Calu3 (cell line): Measurements from ENCODE around the gene GABRA6. TPM values are rescaled to one million over a fixed set of nuclear protein-coding genes. Genes with fewer than 3 reads are reported as not detected.

Experiments
- BruUV-seq: library from RNA; stranded (reverse); fragments of 400-500 nt; replicated peaks from 2 replicates; lab custom pipeline; 2021; lab: Mats Ljungman, UMichigan
- CTCF ChIA-PET: fragments of 300-600 bp; sonication (Branson Sonifier 250); formaldehyde crosslinking; loops from one replicate; lab custom pipeline; 2022; ENCODE audit warnings: antibody characterized with exemption; lab: Charles Lee
- DNase-seq: peaks from one replicate; pipeline ENCODE4 v3.0.0; 2022
- H3K27ac Mint-ChIP-seq: one replicate; pipeline ENCODE4 v1.8.0; 2022; ENCODE audit warnings: mixed read lengths; ENCODE audit not compliant: unreplicated experiment
- H3K27me3 Mint-ChIP-seq: one replicate; pipeline ENCODE4 v1.8.0; 2022; ENCODE audit warnings: mixed read lengths; ENCODE audit not compliant: unreplicated experiment
- H3K36me3 Mint-ChIP-seq: one replicate; pipeline ENCODE4 v1.8.0; 2022; ENCODE audit warnings: mild to moderate bottlenecking, moderate library complexity, mixed read lengths; ENCODE audit not compliant: insufficient read depth, unreplicated experiment
- H3K4me1 Mint-ChIP-seq: one replicate; pipeline ENCODE4 v1.8.0; 2022; ENCODE audit warnings: mild to moderate bottlenecking, low read depth, mixed read lengths; ENCODE audit not compliant: unreplicated experiment
- H3K4me3 Mint-ChIP-seq: one replicate; pipeline ENCODE4 v1.8.0; 2022; ENCODE audit warnings: mild to moderate bottlenecking, low read depth, moderate library complexity, mixed read lengths; ENCODE audit not compliant: unreplicated experiment
- H3K9me3 Mint-ChIP-seq: one replicate; pipeline ENCODE4 v1.8.0; 2022; ENCODE audit warnings: low read depth, mixed read lengths; ENCODE audit not compliant: unreplicated experiment
- CTCF ChIP-seq: fragments of 200-600 bp; IDR thresholded peaks from one replicate; pipeline ENCODE4 v1.8.0; 2022; ENCODE audit warnings: antibody characterized with exemption; ENCODE audit not compliant: unreplicated experiment
- intact Hi-C: fragments of 100-400 bp; cut with micrococcal nuclease; formaldehyde crosslinking; loops from one replicate; pipeline ENCODE4 v1.10.0; 2022; ENCODE audit not compliant: unreplicated experiment
- total RNA-seq: library from RNA; stranded (reverse); gene quantifications from 2 replicates; pipeline ENCODE4 v1.2.3, GENCODE V29; 2022

The GABRA6 gene
- total RNA-seq, 1 experiment from 2014 or later: not detected

- no peak overlapping the region for H3K4me3 Mint-ChIP-seq
- TF ChIP-seq CTCF: no peak
- no peak overlapping the region for H3K27ac Mint-ChIP-seq
- no peaks in the 10 kb centered on the region for H3K27me3 Mint-ChIP-seq
- H3K9me3 Mint-ChIP-seq: peaks cover 27% of the 10 kb centered on the region
- no peaks in the 10 kb centered on the region for H3K36me3 Mint-ChIP-seq
- CTCF ChIA-PET: no interaction called here
- BruUV-seq: no TSS peak
- no peaks in the 10 kb centered on the region for H3K4me1 Mint-ChIP-seq
- intact Hi-C loops: no loop called here
- DNase-seq: no peak
These were observed 14.5 kb downstream of the GABRA6 start for GRCh38 chr5:161700065-161700464.

- H3K27ac Mint-ChIP-seq: no peak overlapping the region
- H3K27me3 Mint-ChIP-seq: no peaks in the 10 kb centered on the region
- CTCF ChIA-PET: no interaction called here
These were observed 18.0 kb downstream of the GABRA6 start for GRCh38 chr5:161703528-161703927.

GRCh38 chr5:161707382-161707781 lies 21.9 kb downstream of the GABRA6 start:
- no peak for DNase-seq
- no TSS peak for BruUV-seq
- no peaks in the 10 kb centered on the region for H3K27me3 Mint-ChIP-seq
- TF ChIP-seq CTCF: no peak
- intact Hi-C loops: no loop called here
- H3K4me3 Mint-ChIP-seq: no peak overlapping the region
- H3K36me3 Mint-ChIP-seq: no peaks in the 10 kb centered on the region
- CTCF ChIA-PET: no interaction called here
- H3K9me3 Mint-ChIP-seq: peaks cover 8% of the 10 kb centered on the region
- H3K4me1 Mint-ChIP-seq: no peaks in the 10 kb centered on the region
- H3K27ac Mint-ChIP-seq: no peak overlapping the region

More at GRCh38 chr5:161703528-161703927, 18.0 kb downstream of the GABRA6 start:
- Mint-ChIP-seq H3K36me3 (no peaks in the 10 kb centered on the region), H3K9me3 (peaks cover 20% of the 10 kb centered on the region), H3K4me1 (no peaks in the 10 kb centered on the region), H3K4me3 (no peak overlapping the region)
- TF ChIP-seq CTCF: no peak
- no peak for DNase-seq
- BruUV-seq: no TSS peak
- intact Hi-C loops: no loop called here

GRCh38 chr5:161709239-161709638 lies 23.7 kb downstream of the GABRA6 start:
- BruUV-seq: no TSS peak
- TF ChIP-seq CTCF: no peak
- DNase-seq: no peak
- Mint-ChIP-seq H3K4me1 (no peaks in the 10 kb centered on the region), H3K9me3 (peaks cover 9% of the 10 kb centered on the region), H3K27me3 (no peaks in the 10 kb centered on the region), H3K36me3 (no peaks in the 10 kb centered on the region), H3K27ac (no peak overlapping the region), H3K4me3 (no peak overlapping the region)
- intact Hi-C loops: no loop called here
- CTCF ChIA-PET: no interaction called here
